ENCODE results near the gene SORBS2.

SORBS2 gene

GRCh38 chr4:185780472-185780871 is 31.5 kb downstream of the SORBS2 start:
- Histone ChIP-seq H3K27ac (ENCODE audit: low read length) (no peak overlapping the region), H3K4me3 (ENCODE audit: low read depth in 1 of 2, low read length in 2 of 2) (no peak overlapping the region), H3K9ac (ENCODE audit: low read depth, low read length) (no peak overlapping the region), H3K36me3 (ENCODE audit: insufficient read depth, low read length) (no peaks in the 10 kb centered on the region), H3K9me3 (ENCODE audit: insufficient read depth, low read length, severe bottlenecking) (no peaks in the 10 kb centered on the region), H4K20me1 (ENCODE audit: insufficient read depth, low read length) (no peaks in the 10 kb centered on the region), H2AFZ (ENCODE audit: low read depth, low read length) (no peak overlapping the region), H3K27me3 (ENCODE audit: insufficient read depth, low read length, poor library complexity) (no peaks in the 10 kb centered on the region), H3K79me2 (ENCODE audit: insufficient read depth, low read length) (no peaks in the 10 kb centered on the region), H3K4me2 (ENCODE audit: insufficient read depth, low read length) (no peak overlapping the region), H3K4me1 (ENCODE audit: insufficient read depth, low read length) (no peaks in the 10 kb centered on the region)
- no peak for ATAC-seq (ENCODE audit: insufficient read depth, low read depth)
- no peak for TF ChIP-seq EZH2 (IDR thresholded peaks at IDR 0.05; ENCODE audit: borderline replicate concordance, low read depth, low read length, severe bottlenecking)
- TF ChIP-seq, protein P1, sequence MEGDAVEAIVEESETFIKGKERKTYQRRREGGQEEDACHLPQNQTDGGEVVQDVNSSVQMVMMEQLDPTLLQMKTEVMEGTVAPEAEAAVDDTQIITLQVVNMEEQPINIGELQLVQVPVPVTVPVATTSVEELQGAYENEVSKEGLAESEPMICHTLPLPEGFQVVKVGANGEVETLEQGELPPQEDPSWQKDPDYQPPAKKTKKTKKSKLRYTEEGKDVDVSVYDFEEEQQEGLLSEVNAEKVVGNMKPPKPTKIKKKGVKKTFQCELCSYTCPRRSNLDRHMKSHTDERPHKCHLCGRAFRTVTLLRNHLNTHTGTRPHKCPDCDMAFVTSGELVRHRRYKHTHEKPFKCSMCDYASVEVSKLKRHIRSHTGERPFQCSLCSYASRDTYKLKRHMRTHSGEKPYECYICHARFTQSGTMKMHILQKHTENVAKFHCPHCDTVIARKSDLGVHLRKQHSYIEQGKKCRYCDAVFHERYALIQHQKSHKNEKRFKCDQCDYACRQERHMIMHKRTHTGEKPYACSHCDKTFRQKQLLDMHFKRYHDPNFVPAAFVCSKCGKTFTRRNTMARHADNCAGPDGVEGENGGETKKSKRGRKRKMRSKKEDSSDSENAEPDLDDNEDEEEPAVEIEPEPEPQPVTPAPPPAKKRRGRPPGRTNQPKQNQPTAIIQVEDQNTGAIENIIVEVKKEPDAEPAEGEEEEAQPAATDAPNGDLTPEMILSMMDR (IDR thresholded peaks at IDR 0.05; ENCODE audit: borderline replicate concordance, extremely low read depth, low read length, poor library complexity, severe bottlenecking) = no peak
- DNase-seq = no peak

DNA sequence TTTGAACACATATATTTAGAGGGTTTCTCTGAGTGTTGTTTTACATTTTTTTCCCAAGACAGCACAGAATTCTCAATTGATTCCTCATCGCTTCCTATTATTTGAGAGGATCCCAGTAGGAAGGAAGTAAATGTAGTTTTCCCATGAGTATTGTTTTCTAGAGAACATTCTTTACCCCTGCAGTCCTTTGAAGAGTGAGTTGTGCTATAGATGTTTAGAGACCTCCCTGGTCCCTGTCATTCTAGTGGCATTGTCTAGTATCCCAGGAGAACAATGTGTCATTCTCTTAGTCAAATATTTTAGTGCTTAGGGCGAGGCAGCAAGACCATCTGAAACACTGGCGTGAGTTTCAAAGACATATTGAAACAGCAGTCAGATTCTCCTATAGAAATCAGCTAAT is 32.5 kb downstream of the SORBS2 start:
- no peaks in the 10 kb centered on the region for H3K4me1 ChIP-seq (ENCODE audit: insufficient read depth, low read length)

DNA sequence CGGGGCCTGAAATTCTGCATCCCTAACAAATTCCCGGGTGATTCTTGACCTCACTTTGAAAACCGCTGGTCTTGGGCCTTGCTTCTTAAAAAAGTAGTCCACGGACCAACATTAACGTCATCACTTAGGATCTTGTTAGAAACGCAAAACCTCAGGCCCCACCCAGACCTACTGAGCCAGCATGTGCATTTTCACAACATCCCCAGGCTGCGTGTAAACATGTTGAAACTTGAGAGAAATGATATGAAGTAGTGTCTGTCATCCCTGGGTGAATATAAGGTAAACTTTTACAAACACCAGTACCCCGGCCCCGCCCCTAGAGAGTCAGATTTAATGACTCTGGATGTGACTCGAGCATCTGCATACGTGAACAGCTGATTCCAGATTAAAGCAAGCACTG is 33.7 kb downstream of the SORBS2 start:
- no peak overlapping the region for H3K27ac ChIP-seq (ENCODE audit: low read length)
- ATAC-seq (ENCODE audit: insufficient read depth, low read depth) (no peak), DNase-seq (no peak)
- H2AFZ ChIP-seq (ENCODE audit: low read depth, low read length) = no peak overlapping the region
- H3K36me3 ChIP-seq (ENCODE audit: insufficient read depth, low read length) = no peaks in the 10 kb centered on the region
- H3K9me3 ChIP-seq (ENCODE audit: insufficient read depth, low read length, severe bottlenecking) = no peaks in the 10 kb centered on the region
- no peaks in the 10 kb centered on the region for H3K79me2 ChIP-seq (ENCODE audit: insufficient read depth, low read length)
- TF ChIP-seq, protein P1 (IDR thresholded peaks at IDR 0.05; ENCODE audit: borderline replicate concordance, extremely low read depth, low read length, poor library complexity, severe bottlenecking) = no peak
- TF ChIP-seq EZH2 (IDR thresholded peaks at IDR 0.05; ENCODE audit: borderline replicate concordance, low read depth, low read length, severe bottlenecking) = no peak
- no peak overlapping the region for H3K4me2 ChIP-seq (ENCODE audit: insufficient read depth, low read length)
- H3K27me3 ChIP-seq (ENCODE audit: insufficient read depth, low read length, poor library complexity) = no peaks in the 10 kb centered on the region
- no peak overlapping the region for H3K9ac ChIP-seq (ENCODE audit: low read depth, low read length)
- no peaks in the 10 kb centered on the region for H4K20me1 ChIP-seq (ENCODE audit: insufficient read depth, low read length)
- no peaks in the 10 kb centered on the region for H3K4me1 ChIP-seq (ENCODE audit: insufficient read depth, low read length)
- no peak overlapping the region for H3K4me3 ChIP-seq (ENCODE audit: low read depth in 1 of 2, low read length in 2 of 2)

More for the DNA sequence above, 32.5 kb downstream of the SORBS2 start:
- no peaks in the 10 kb centered on the region for H3K36me3 ChIP-seq (ENCODE audit: insufficient read depth, low read length)
- DNase-seq = no peak
- H3K4me3 ChIP-seq (ENCODE audit: low read depth in 1 of 2, low read length in 2 of 2) = no peak overlapping the region
- no peak overlapping the region for H3K27ac ChIP-seq (ENCODE audit: low read length)
- no peaks in the 10 kb centered on the region for H3K79me2 ChIP-seq (ENCODE audit: insufficient read depth, low read length)
- no peaks in the 10 kb centered on the region for H4K20me1 ChIP-seq (ENCODE audit: insufficient read depth, low read length)
- no peak overlapping the region for H3K9ac ChIP-seq (ENCODE audit: low read depth, low read length)
- H3K27me3 ChIP-seq (ENCODE audit: insufficient read depth, low read length, poor library complexity) = no peaks in the 10 kb centered on the region
- no peak for ATAC-seq (ENCODE audit: insufficient read depth, low read depth)
- no peaks in the 10 kb centered on the region for H3K9me3 ChIP-seq (ENCODE audit: insufficient read depth, low read length, severe bottlenecking)
- H3K4me2 ChIP-seq (ENCODE audit: insufficient read depth, low read length) = no peak overlapping the region
- no peak overlapping the region for H2AFZ ChIP-seq (ENCODE audit: low read depth, low read length)
- TF ChIP-seq, protein P1 (IDR thresholded peaks at IDR 0.05; ENCODE audit: borderline replicate concordance, extremely low read depth, low read length, poor library complexity, severe bottlenecking) = no peak
- TF ChIP-seq EZH2 (IDR thresholded peaks at IDR 0.05; ENCODE audit: borderline replicate concordance, low read depth, low read length, severe bottlenecking) = no peak

Data from DND-41 (cell line).